Nephron (organoid): ENCODE results near the gene CT47A1.
"Not testable (repeated sequence)": the region's sequence is repeated elsewhere in the genome, so short reads cannot be mapped to it uniquely, and the experiment has no call there.

ENCODE experiments used
- H3K27ac Mint-ChIP-seq, 3 experiments: 2 replicates each; pipeline ENCODE4 v1.8.0; 2020; ENCODE audit warnings: mixed read lengths in 3 of 3, mild to moderate bottlenecking in 2 of 3, moderate library complexity in 1 of 3
- H3K27me3 Mint-ChIP-seq: 2 replicates; pipeline ENCODE4 v1.8.0; 2021; ENCODE audit warnings: low read depth, mild to moderate bottlenecking, moderate library complexity, mixed read lengths
- H3K36me3 Mint-ChIP-seq: 2 replicates; pipeline ENCODE4 v1.8.0; 2020; ENCODE audit warnings: low read depth, mixed read lengths
- H3K4me1 Mint-ChIP-seq: 2 replicates; pipeline ENCODE4 v1.8.0; 2020; ENCODE audit warnings: mixed read lengths
- H3K4me3 Mint-ChIP-seq, 3 experiments: 2 replicates each; pipeline ENCODE4 v1.8.0; 2020; ENCODE audit warnings: mild to moderate bottlenecking in 3 of 3, mixed read lengths in 3 of 3, moderate library complexity in 2 of 3
- H3K9me3 Mint-ChIP-seq: 2 replicates; pipeline ENCODE4 v1.8.0; 2020; ENCODE audit warnings: mixed read lengths
- TF ChIP-seq, protein P1 (sequence below), 3 experiments: fragments of 200-600 bp; sonication (generic); IDR thresholded peaks; one replicate each; pipeline ENCODE4 v1.5.0; 2021; ENCODE audit warnings: antibody characterized with exemption in 3 of 3; ENCODE audit not compliant: unreplicated experiment in 3 of 3

CT47A1 gene

DNA sequence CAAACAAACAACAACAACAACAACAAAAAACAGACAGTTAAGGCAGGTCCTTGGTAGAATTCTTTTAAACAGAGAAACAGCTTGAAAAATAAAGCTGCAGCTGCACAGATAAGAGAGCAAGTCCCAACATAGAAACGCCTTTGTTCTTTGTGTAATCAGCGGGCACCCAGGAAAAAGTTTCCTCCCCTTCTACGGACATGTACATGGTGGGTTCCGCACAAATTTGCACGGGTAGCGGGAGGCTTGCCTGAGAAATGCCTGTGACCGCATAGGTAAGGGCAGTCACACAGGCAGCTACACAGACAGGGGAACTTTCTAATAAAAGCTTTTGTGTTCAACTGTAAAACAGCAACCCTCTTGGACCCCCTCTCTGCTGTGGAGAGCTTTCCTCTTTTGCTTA lies 25.7 kb upstream of the CT47A1 start:
- Mint-ChIP-seq H3K4me3 (no peak overlapping the region), H3K27me3 (peaks cover 4% of the 10 kb centered on the region), H3K4me1 (no peaks in the 10 kb centered on the region), H3K36me3 (no peaks in the 10 kb centered on the region), H3K27ac (no peak overlapping the region), H3K9me3 (peaks cover 6% of the 10 kb centered on the region)
- TF ChIP-seq, protein P1, sequence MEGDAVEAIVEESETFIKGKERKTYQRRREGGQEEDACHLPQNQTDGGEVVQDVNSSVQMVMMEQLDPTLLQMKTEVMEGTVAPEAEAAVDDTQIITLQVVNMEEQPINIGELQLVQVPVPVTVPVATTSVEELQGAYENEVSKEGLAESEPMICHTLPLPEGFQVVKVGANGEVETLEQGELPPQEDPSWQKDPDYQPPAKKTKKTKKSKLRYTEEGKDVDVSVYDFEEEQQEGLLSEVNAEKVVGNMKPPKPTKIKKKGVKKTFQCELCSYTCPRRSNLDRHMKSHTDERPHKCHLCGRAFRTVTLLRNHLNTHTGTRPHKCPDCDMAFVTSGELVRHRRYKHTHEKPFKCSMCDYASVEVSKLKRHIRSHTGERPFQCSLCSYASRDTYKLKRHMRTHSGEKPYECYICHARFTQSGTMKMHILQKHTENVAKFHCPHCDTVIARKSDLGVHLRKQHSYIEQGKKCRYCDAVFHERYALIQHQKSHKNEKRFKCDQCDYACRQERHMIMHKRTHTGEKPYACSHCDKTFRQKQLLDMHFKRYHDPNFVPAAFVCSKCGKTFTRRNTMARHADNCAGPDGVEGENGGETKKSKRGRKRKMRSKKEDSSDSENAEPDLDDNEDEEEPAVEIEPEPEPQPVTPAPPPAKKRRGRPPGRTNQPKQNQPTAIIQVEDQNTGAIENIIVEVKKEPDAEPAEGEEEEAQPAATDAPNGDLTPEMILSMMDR (IDR thresholded peaks at IDR 0.05; ENCODE audit: unreplicated experiment in 3 of 3), result no peak

DNA sequence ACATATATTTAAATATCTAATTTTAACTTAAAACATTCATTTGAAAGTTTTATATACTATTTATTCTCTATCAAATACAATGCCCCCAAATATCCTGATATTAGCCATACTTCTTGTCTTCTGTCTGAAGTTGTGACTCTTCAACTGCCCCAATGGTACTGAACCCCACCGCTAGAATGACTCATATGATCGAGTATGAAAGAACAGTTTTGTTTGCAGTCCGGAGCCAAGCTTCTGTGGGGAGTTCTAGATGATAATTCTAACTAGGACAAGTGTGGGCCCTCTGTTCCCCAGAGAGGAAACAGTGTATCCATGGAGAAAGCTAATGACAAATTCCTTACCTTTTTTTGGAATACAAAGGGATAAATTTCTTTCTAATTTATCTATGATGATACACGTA lies 24.7 kb upstream of the CT47A1 start:
- TF ChIP-seq, protein P1 (IDR thresholded peaks at IDR 0.05; ENCODE audit: unreplicated experiment in 3 of 3), result no peak
- Mint-ChIP-seq H3K36me3 (no peaks in the 10 kb centered on the region), H3K27ac (no peak overlapping the region)

DNA sequence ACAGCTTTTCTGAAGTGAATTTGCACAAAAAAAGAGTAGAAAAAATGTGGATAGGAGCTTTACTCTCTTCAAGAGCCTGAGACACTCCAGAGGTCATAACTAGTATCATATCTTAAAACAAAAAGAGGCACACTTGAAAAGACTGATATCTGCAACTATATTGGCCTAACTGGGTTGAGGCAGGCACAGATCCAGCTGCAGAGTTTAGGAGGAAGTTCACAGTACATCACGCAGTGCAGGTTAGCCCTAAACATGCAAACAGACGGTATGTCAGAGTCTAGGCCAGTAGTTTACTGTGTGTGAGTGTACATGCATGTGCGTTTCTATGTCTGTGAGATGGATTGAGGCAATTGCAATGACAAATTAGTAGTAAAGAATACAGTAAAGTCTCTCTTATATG lies 24.2 kb upstream of the CT47A1 start:
- Mint-ChIP-seq H3K4me3 (no peak overlapping the region), H3K27ac (no peak overlapping the region), H3K27me3 (peaks cover 8% of the 10 kb centered on the region), H3K9me3 (peaks cover 9% of the 10 kb centered on the region), H3K4me1 (no peaks in the 10 kb centered on the region), H3K36me3 (no peaks in the 10 kb centered on the region)
- TF ChIP-seq, protein P1 (IDR thresholded peaks at IDR 0.05; ENCODE audit: unreplicated experiment in 3 of 3), result no peak

More for the DNA sequence above, 24.7 kb upstream of the CT47A1 start:
- Mint-ChIP-seq H3K4me3 (no peak overlapping the region), H3K9me3 (peaks cover 9% of the 10 kb centered on the region), H3K4me1 (no peaks in the 10 kb centered on the region), H3K27me3 (peaks cover 8% of the 10 kb centered on the region)

DNA sequence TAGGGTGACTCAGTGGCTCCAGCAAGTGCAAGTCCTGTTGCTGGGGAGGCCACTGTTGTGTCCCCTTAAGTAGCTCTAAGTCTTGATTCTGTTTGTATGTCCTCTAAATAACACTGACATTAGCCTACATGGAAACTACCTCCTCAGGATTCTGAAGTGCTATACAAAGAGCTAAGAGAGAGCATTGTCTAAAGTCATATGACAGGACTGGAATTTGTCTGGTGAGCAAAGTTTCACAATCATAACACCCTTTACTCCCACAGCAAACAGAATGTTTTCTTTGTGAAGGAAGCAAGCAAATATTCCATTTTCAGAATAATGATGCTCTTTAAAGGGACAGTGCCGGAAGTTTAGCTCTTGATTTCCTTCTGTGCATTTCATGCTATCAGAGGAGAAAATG lies 23.4 kb upstream of the CT47A1 start:
- Mint-ChIP-seq H3K27ac (no peak overlapping the region), H3K4me1 (no peaks in the 10 kb centered on the region), H3K9me3 (peaks cover 9% of the 10 kb centered on the region), H3K27me3 (peaks cover 8% of the 10 kb centered on the region), H3K36me3 (no peaks in the 10 kb centered on the region), H3K4me3 (no peak overlapping the region)
- TF ChIP-seq, protein P1 (IDR thresholded peaks at IDR 0.05; ENCODE audit: unreplicated experiment in 3 of 3), result no peak

DNA sequence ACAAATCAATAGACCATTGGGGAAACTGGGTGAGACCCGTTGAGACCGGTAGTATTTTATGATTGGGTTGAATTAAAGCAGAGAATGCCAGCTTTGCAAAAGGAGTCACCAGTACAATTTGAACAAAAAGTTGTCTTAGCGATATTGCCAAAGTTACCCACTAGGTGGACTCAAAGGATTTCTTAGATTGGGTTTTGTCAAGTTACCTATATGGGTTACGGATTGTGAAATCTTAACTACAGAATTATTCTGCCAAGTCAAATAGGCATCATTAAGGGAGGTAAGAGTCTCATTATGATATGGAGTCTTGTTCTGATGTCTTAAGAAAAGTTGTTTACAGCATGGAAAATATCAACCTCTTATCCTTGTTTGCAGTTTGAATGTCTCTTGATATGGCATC lies 15.0 kb upstream of the CT47A1 start:
- no peaks in the 10 kb centered on the region for H3K36me3 Mint-ChIP-seq
- no peaks in the 10 kb centered on the region for H3K9me3 Mint-ChIP-seq
- TF ChIP-seq, protein P1 (IDR thresholded peaks at IDR 0.05; ENCODE audit: unreplicated experiment in 3 of 3), result peak in 2 of 3 experiments; percentile 15 to 16
- no peaks in the 10 kb centered on the region for H3K27me3 Mint-ChIP-seq
- no peaks in the 10 kb centered on the region for H3K4me1 Mint-ChIP-seq
- no peak overlapping the region for H3K27ac Mint-ChIP-seq
- H3K4me3 Mint-ChIP-seq, result no peak overlapping the region

DNA sequence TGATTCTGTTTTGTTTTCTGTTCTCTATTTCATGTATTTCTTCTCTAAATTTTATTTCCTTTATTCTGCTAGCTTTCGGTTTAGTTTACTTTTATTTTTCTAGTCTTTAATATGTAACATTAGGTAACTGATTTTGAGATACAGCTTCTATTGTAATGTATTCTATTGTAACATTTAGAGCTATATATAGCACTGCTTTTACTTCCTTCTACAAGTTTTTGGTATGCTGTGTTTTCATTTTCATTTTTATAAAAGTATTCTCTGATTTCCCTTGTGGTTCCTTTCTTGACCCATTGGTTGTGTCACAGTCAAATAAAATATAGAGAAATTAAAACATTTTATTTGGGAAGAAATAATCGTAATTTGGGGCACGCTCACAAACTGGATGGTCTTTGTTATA lies 13.9 kb upstream of the CT47A1 start:
- no peak overlapping the region for H3K4me3 Mint-ChIP-seq
- TF ChIP-seq, protein P1 (IDR thresholded peaks at IDR 0.05; ENCODE audit: unreplicated experiment in 3 of 3), result no peak
- no peaks in the 10 kb centered on the region for H3K36me3 Mint-ChIP-seq
- no peaks in the 10 kb centered on the region for H3K27me3 Mint-ChIP-seq
- no peaks in the 10 kb centered on the region for H3K9me3 Mint-ChIP-seq
- no peak overlapping the region for H3K27ac Mint-ChIP-seq
- no peaks in the 10 kb centered on the region for H3K4me1 Mint-ChIP-seq

DNA sequence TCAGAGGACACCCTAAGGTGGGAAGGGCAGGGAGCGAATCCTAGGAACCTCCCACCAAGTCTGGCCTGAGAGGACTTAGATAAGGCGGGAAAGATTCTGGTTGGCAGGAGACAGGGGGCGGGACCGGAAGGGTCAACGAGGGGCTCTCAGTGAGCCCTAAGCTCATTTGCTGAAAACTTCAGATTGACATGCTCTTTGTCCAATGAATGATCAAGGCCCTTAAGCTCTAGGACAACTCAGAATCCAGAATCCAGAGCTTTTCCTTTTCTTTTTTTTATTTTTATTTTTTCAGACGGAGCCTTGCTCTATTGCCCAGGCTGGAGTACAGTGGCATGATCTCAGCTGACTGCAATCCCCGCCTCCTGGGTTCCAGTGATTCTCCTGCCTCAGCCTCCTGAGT lies 29.1 kb downstream of the CT47A1 start, which contains the start of gene CT47A7:
Gene CT47A7, minus strand, starts transcription at position 101 of the 400 bp plus-strand sequence. CDS start 255 bp downstream, outside the sequence.
- H3K4me3 Mint-ChIP-seq, H3K9me3 Mint-ChIP-seq, H3K36me3 Mint-ChIP-seq, H3K27ac Mint-ChIP-seq, H3K4me1 Mint-ChIP-seq, H3K27me3 Mint-ChIP-seq: not testable (repeated sequence)
